Measurements from ENCODE around the gene HHATL. TPM values are rescaled to one million over a fixed set of nuclear protein-coding genes. Genes with fewer than 3 reads are reported as not detected.

The HHATL gene
- total and polyA plus RNA-seq, 2 of the 8 experiments (the other 6 are each of a cell fraction or from before 2014, with no cell fraction given) = 0.18 TPM; not detected in 1

GRCh38 chr3:42694366-42694765 is 8.2 kb downstream of the HHATL start (continued):
- TF ChIP-seq TEAD4 (IDR thresholded peaks at IDR 0.05; ENCODE audit: low read depth, low read length) (no peak), KDM4A (IDR thresholded peaks at IDR 0.05; ENCODE audit: low read depth, low read length, severe bottlenecking) (no peak), GABPA (IDR thresholded peaks at IDR 0.05; ENCODE audit: borderline replicate concordance, insufficient read depth, low read length) (no peak)
